Tibial nerve (tissue), 4 donors: ENCODE measurements around the gene ARL4C.

Source experiments
- EP300 ChIP-seq, 2 donors: sonication (generic); formaldehyde crosslinking; IDR thresholded peaks; one replicate each; pipeline ENCODE4 v1.6.1; 2017; ENCODE audit warnings: antibody characterized with exemption in 2 of 2, mild to moderate bottlenecking in 1 of 2
- POLR2A ChIP-seq, 2 donors: fragments of 450-650 bp; IDR thresholded peaks; one replicate each; pipeline ENCODE4 v1.6.1; 2017; ENCODE audit warnings: antibody characterized with exemption in 2 of 2, mild to moderate bottlenecking in 2 of 2, moderate library complexity in 2 of 2
- TF ChIP-seq, protein P1 (sequence below), 5 experiments: fragments of 200-600 bp in 3 of 5; fragments of 450-650 bp in 2 of 5; sonication (generic) in 3 of 5; IDR thresholded peaks; one replicate each; pipeline ENCODE4 v1.5.1; 2016 to 2019; ENCODE audit warnings: antibody characterized with exemption in 5 of 5, mild to moderate bottlenecking in 3 of 5, moderate library complexity in 2 of 5

DNA sequence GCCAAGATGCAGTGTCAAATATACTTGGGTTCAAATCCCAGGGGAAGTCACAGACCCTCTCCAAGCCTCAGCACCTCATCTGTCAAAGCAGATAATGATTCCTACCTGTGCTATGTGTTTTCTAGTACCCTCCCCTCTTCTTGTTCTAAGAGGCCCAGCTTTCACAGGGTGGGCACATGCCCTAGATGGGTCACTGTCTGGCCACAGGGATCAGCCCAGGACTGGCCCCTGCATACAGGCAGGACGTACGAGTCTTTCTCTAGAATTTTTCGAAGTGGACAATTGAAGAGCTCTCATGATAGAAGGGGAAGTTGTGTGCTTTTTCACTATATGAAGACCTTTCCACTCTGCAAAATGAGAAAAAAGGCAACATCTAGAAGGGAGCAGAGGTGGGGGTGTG, 22.2 kb downstream of the ARL4C start:
- TF ChIP-seq POLR2A (IDR thresholded peaks at IDR 0.05): no peak
- TF ChIP-seq, protein P1, sequence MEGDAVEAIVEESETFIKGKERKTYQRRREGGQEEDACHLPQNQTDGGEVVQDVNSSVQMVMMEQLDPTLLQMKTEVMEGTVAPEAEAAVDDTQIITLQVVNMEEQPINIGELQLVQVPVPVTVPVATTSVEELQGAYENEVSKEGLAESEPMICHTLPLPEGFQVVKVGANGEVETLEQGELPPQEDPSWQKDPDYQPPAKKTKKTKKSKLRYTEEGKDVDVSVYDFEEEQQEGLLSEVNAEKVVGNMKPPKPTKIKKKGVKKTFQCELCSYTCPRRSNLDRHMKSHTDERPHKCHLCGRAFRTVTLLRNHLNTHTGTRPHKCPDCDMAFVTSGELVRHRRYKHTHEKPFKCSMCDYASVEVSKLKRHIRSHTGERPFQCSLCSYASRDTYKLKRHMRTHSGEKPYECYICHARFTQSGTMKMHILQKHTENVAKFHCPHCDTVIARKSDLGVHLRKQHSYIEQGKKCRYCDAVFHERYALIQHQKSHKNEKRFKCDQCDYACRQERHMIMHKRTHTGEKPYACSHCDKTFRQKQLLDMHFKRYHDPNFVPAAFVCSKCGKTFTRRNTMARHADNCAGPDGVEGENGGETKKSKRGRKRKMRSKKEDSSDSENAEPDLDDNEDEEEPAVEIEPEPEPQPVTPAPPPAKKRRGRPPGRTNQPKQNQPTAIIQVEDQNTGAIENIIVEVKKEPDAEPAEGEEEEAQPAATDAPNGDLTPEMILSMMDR (IDR thresholded peaks at IDR 0.05): no peak
- TF ChIP-seq EP300 (IDR thresholded peaks at IDR 0.05): no peak
